Stimulated activated CD4-positive, alpha-beta T cell treated with anti-CD3 and anti-CD28 coated beads, Interleukin-1b, Interleukin-23, amount 100 ng/mL, for 48 hours (primary cell): ENCODE results near the gene SAMD4A.

Source experiments
- DNase-seq: peaks from one replicate; pipeline ENCODE4 v3.0.0-alpha.2; 2020

Gene SAMD4A

DNA sequence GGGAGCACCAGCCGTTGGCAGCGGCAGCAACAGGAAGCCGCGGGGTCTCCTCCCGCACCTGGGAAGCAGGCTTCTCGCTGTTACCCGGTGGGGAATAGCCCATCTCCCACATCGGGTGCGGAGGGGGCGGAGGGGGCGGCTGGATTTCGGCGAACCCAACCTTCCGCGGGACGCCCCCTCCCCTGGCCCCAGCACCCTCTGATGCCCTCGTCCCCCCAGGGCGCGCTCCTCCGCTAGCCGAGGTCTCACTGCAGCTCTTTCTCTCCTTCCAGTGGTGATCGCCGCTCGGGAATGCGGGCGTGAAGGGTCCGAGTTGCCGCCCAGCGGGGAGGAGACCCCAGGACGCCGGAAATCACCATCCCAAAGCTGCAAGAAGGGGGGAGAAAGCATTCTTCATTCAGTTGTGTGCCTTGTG, 303 bp downstream of the SAMD4A start:
- no peak for DNase-seq

DNA sequence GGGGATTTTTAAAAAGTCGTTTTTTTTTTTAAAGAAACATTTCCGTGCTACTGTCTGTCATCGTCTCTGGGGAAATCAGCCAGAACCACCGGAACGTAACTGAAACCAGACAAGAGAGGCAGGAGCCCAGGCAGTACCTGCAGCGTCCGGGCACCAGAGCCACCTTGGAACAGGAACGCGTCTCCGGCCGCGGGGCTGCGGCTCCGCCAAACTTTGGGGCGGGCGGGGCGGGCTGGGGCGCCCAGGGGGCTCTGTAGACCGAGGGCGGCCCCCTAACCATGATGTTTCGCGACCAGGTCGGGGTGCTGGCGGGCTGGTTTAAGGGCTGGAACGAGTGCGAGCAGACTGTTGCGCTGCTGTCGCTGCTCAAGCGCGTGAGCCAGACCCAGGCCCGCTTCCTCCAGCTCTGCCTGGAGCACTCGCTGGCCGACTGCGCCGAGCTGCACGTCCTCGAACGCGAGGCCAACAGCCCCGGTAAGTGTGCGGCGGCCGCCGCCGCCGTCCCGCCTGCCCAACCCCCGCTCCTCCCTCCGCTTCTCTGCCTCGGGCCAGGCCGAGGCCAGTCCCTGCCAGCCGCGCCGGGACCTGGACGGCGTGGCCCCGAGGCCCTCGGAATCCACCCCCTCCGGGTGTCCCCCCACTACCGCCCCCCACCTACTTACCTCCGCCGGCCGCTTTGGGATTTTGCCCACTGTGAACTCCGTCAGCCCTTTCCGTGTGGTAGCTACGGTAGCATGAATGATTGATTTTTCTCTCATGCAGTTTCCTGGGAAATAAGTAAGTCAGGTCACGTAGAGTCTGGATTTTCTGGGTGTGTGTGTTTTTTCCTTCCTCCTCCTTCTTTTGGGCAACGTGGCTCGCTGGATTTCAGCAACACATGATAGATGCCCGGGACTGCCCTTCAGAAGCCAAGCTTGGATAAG, 972 bp downstream of the SAMD4A start:
- DNase-seq, result peak; percentile 41

DNA sequence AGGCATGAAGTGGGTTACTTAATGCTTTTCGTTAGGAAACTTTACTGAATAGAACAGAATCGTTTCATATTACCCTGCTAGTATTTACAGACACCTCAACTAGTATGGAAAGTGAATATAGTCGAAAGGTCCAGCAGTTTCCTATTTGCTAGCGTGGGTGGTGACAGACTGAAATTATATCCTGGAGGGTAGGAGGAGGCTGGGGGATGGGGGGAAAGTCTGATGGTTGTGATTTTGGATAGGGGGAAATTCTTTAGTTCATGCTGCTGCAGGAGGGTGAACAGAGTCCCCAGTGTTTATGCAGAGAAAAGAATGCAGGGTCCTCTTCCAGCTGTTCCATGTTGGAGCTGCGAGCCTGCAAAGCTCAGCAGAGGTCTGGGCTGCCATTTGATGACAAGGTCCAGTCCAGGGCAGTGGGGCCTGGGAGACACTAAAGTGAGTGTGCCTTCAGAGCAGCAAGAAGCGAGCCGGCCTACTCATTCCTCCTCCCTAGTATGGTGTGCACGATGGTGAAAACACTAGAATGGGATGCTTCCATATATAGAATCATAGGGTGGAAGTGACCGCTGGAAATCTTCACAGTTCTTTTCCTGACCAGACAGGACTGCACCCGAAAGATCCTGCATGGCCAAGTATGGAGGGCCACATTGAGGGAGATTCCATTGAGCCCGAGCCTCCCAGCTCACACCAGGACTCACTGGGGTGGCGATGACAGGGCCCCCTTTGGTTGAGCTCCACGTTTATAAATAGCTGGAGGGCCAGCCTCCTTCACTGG, 2.1 kb downstream of the SAMD4A start:
- no peak for DNase-seq

DNA sequence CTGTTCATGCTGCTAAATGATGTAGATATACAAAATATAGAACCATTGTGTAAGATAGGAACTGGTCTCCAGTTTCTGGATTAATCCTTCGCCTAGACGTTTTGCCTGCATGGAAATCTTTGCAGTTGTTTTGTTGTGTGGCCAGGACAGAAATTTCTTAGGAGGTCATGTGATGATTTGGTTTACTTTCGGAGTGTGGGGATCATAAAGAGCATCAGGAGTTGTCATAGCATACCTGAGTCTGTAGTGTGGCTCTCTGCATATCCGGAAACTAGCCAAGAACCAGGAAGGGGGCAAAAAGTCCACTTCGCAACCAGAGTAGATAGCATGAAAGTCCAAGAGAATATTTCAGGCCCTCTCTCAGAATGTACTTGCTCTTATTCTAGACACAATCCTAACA, 3.1 kb downstream of the SAMD4A start:
- DNase-seq, result no peak

DNA sequence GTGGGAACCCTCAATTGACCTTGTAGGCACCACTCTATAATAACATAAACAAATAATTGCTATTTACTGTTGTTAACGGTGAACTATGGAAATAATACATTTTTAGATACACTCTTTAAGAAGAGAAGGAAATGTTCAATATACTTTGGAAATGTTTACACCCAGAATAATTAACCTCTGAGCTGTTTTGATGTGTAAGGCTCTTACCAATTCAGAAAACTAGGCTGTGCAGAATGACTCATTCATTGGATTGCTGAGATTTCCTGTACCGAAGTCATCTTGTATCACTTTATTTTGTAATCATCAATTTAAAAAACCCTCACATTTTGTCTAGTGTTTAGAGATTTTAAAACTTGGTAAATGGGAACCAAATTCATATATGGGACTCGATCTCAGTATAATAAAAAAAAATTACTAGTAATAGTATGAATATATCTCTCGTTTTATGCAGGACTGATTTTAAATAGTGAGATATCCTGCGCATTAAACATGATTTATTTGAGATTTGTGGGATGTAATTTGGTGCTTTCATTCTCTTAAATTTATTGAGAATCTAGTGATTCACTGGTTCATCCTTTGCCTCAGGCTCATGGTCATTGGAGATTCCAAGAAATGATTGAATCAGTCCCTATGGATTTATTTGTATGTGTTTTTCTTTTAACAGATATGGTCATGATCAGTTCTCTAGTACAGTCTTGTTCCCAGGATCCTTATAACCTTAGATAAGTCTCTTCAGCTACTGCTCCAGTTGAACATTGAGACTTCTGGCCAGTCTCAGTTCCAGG, 3.9 kb downstream of the SAMD4A start:
- DNase-seq, result no peak

DNA sequence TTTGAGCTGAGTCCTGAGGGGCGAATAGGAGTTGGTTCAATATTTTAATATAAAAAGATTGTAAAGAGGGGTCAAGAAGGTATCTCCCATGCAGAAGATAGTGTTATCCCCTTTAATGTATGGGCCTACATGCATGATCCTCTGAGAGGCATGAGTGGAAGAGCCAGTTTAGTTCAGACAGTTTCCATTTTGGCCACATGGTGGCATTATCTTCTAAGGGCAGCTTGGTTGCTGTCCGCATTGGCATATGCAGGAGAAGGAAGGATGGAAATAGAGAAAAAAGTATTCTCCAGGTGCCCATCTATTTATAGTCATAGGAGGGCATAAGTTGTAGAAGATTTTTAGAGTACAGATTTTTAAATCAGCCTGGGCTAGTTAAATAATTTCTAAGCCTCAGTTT, 5.4 kb downstream of the SAMD4A start:
- DNase-seq, result no peak

DNA sequence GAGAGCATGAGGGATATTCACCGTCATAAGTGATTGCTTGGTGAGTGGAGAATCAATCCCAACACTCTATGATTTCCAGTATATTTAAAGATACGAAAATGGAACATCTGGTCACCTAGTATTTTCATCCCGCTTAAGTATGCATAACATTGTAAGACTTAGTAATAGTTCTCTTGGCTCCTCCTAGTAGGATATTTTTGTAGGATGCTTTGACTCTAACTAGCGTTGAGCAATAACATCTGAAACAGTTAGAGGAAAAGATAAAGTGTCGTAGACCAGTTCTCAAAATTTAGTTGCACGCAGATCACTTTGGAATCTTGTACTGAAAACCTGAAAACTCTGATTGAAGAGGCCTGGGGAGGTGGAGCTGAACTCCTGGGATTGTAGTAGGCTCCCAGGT, 7.6 kb downstream of the SAMD4A start:
- DNase-seq, result no peak

DNA sequence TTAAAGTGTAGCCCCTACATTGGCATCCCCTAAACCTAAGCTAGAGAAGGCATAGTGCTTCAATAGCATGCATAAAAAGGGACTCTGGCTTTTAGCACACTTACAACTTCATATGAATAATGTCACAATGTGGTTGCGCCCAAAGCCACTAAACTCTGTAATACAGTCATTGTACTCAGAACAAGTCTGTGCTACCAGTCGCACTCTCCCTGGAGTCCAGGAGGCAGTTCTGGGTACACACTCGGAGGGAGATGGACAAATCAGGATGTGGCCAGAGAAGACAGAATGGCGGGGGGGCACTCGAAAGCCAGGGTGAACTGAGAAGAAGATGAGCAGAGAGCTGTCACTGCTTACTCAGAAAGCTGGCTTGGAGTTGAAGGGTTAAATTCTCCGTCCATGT, 10.6 kb downstream of the SAMD4A start:
- no peak for DNase-seq

DNA sequence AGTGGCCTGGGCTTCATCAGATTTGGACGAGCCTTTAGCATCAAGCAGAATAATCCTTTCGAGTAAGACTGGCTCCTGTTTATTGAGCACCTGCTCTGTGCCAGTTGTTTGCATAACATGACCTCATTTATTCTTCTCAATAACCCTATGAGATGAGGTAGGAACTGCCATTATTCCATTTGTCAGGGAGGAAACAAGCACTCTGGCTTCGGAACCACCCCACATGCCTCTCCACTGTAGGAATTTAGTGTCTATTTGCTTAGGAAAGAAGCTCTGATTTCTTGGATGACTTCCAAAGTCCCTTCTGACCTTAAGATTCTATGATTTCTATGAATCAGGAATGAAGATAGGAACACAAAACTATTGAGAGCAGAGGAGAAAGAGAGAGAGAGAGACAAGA, 11.0 kb downstream of the SAMD4A start:
- DNase-seq, result no peak

DNA sequence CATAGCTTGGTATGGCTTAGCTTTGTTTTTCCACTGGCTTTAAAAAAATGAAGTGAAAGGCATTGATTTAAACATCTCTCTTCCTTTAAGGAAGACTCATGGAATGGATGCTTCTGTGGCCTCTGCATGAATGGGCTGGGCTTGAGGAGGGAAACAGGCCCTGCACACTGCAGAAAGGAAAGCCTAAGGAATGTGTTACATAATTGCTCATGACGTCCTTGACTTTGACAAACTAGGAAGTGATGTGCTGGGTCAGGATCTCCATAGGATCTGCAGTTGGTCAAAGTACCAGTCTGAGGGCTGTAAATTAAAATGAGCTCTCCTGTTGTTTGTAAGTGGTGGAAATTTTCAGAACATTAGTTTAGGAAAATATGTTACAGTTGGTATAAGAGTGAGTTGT, 12.7 kb downstream of the SAMD4A start:
- DNase-seq, result no peak

DNA sequence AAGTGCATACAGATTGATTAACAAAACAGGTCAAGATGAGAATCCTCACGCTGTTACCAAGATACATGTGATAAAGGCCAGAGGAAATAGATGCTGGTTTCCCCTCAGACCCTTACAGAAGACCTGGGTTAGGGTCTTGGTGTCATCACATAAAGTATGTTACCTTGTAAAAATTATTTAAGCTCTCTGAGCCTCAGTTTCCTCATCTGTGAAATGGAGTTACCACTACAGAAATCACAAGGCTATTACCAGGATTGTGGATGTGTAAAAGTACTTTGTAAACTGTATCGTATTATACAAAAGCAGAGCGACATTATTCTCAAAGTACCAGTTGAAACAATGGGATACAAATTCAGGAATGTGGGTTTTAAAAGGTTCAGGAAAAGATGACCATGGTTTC, 14.0 kb downstream of the SAMD4A start:
- no peak for DNase-seq

DNA sequence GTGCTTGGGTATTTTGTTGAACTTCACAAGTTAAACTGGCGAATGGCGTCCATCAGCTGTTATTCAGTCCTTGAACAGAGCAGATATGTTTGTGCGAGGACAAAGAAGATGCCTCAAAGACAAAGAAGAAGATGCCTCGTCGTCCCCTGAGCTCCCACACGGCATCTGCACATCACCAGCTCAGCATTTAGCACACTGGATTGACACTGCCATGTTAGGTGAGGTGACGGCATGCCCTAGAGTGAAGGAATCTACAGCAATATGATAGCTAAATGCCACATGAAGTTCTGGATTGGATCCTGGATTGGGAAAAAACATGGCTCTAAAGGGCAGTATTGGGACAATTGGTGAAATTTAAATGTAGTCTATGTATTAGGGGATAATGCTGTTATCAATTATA, 15.4 kb downstream of the SAMD4A start:
- no peak for DNase-seq

DNA sequence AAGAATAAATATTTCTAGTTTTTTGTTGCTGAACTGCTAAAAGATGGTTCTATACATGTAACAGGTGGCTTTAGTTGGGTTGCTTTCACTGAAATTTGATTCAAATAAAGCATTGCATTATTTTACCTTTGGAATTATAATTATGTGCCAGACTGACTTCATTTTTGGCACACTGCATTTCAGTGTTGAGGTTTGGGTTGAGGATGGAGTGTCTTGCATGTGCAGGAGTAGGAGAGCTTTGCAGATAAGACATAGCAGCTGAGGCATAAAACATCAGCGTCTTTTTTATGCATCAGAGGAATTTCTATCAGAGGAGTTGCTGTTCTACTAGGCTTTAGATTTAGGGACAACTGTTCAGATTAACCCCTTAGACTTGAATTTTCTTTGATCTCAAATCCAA, 17.2 kb downstream of the SAMD4A start:
- no peak for DNase-seq

DNA sequence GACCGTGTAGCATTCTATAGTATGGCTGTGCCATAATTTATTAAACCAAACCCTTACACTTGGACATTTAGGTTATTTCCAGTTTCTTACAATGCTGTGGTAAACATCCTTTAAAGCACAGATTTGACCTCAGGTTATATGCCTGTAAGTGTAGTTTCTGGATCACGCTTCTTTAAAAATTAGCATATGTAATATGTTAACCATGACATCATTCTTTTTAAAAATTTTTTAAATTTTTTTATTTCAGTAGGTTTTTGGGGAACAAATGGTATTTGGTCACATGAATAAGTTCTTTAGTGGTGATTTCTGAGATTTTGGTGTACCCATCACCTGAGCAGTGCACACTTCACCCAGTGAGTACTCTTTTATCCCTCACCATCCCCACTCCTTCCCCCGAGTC, 18.3 kb downstream of the SAMD4A start:
- no peak for DNase-seq

DNA sequence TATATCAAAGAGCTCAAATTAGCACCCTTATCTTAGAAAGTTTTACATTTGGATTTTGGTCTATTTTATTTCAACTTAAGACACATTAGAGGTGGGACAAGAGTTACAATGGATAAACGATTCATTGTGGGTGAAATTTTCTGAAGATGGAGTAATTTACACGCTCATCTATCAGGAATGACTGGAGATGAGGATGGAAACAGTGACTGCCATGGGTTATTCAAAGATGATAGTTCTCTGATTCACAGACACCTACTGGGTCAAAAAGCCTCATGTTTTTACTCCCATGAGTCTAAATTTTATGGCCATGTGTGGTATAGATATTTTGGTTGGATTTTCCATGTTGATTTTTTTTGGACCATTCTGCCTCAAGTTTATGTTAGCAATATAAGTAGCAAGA, 22.1 kb downstream of the SAMD4A start:
- no peak for DNase-seq

DNA sequence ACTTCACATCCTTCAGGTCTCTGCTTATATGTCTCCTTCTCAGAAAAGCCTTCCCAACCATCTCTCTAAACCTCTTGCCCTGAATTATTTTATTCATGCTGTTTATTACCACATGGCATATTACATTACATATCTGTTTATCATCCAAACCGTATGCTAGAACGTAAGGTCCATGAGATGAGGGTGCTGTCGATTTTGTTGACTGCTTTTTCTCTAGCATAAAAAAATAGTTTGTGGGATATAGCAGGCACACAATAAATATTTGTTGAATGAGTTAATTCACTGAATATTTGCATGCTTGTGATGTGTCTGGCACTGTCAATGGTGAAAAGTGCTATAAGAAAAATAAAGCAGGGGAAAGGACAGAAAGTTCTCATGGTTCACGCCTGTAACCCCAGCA, 22.9 kb downstream of the SAMD4A start:
- DNase-seq, result no peak

DNA sequence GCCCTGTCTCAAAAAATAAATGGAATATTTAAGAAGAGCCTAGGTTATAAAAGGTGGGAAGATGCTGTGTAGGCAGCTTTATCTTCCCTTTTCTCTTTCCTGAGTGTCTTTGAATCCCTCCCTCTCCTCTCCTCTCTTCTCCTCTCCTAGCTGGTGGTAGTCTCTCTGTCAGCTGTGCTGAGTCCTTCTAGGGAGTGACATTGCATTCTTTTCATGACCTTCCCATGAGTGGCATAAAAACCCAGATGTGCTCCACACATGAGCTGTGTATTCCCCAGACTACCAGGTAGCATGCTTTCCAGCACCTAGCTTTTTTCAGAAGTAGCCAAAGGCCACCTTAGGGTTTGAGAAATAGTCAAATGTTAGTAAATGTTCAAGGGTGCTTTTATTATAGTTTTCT, 23.6 kb downstream of the SAMD4A start:
- no peak for DNase-seq

DNA sequence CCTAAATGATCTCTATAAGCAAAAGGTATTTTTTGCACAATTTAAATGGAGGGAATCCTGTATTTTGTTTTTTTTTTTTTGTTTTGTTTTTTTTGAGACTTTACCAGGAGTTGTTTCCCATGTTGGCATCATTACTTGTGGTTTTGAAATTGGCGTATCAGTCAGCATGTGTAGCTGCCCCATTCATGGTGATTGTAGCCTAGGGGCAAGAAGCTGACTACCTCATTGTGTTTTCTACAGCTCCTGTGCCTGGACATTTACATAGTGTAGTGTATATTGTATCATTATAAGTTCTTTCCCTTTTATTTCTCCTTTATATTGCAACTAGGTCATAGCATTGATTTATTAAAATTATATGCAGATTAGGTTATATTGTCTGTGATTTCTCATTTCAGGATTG, 24.5 kb downstream of the SAMD4A start:
- no peak for DNase-seq

DNA sequence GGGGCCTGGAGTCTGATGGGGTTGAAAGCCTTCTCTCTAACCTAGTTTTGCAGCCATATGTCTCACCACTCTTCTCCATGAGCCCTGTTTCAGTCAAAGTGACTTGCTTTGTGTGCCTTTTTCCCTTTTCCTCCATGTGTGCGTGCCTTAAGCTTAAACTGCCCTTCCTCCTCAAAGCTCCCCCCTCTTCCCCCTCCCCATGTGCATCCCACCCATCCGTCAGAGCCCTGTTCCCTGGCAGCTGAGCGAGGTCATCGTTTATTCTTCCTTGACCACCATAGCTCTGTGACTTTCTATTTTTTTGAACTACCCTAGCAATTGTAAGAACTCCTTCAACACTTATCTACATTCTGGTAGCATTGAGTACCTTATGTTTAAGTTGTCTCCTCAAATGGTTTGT, 24.9 kb downstream of the SAMD4A start:
- no peak for DNase-seq

DNA sequence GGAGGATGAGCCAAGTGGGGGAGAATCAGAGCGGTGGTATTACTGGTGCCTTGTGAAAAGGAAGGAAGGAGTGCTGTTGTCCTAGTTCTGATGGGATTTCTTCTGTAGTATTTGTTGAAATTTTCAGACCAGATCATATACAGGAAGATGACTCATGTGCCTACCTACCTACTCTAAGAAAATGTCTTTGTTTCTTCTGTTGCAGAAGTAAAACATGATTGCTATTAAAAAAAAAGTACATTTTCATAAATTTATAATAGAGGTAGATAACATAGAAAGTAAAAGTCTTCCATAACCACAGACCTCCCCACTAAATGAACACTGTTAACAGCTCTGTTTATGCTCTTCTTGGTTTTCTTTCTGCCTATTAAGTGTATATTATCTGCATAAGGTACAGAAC, 26.9 kb downstream of the SAMD4A start:
- no peak for DNase-seq

DNA sequence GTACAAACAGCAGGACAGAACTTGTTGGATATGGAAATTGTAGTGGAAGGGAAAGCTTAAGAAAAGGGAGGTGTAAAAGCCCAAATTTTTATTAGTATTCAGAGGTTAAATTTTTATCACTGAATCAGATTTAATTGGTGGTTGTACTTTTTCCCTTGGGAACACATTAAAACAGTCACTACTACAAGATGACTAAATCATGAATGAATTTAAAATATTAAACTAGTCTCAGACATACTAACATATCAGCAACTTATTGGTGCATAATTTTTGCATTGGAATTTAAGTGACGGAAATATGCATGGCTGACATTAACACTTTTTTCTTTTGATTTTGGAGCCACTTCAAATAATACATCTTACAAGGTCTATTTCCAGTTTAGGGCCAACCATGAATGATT, 27.6 kb downstream of the SAMD4A start:
- DNase-seq, result no peak

DNA sequence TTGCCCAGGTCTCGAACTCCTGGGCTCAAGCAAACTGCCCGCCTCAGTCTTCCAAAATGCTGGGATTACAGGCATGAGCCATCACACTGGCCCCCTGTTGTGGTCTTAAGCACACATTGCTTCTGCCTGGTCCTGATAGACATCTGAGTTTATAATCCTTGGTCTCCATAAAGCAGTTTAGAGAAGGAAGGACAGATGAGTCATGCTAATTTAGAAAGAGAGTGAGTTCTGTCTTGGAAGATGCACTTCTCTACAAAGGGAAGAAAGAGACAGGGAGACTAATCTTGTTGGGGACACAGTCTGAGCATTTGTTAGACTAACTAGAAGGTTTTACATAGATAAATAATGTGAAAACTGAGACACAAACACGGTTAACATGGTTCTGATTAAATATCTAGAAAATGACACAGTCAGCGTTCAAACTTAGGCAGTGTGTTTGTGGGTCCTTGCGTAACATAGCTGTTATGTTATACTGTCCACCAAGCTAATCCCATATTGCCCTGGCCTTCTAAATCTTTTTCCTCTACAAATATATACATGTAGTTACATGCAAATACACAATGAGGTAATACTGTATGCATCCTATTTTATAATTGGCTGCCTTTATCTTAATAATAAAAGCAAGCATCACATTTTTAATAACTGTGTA, 31.0 kb downstream of the SAMD4A start:
- DNase-seq, result no peak
